GM12878 (cell line): Measurements from ENCODE around the gene PARP4. TPM values are rescaled to one million over a fixed set of nuclear protein-coding genes. Genes with fewer than 3 reads are reported as not detected.

Experiments used
- BACH1 ChIP-seq: fragments of 450-650 bp; IDR thresholded peaks from 2 replicates; pipeline ENCODE4 v1.6.1; 2017; ENCODE audit warnings: mild to moderate bottlenecking, borderline replicate concordance
- CBX3 ChIP-seq: fragments of 200-600 bp; sonication (generic); IDR thresholded peaks from 2 replicates; pipeline ENCODE4 v1.6.1; 2016; ENCODE audit warnings: low read depth, borderline replicate concordance
- CTCF ChIP-seq, 3 experiments: IDR thresholded peaks in 2 of 3; conservative IDR thresholded peaks in 1 of 3; 2 replicates each; pipeline ENCODE4 v1.5.1; 2011; ENCODE audit warnings: low read depth in 3 of 3, low read length in 3 of 3, mild to moderate bottlenecking in 3 of 3, control low read depth in 2 of 3, moderate library complexity in 2 of 3, inconsistent platforms in 1 of 3, mixed read lengths in 1 of 3; ENCODE audit not compliant: control insufficient read depth in 2 of 3, insufficient read depth in 1 of 3; ENCODE audit errors: extremely low read depth in 1 of 3
- EED ChIP-seq: sonication (generic); IDR thresholded peaks from 2 replicates; pipeline ENCODE4 v1.6.1; 2016; ENCODE audit warnings: antibody characterized with exemption, low read depth
- FOXK2 ChIP-seq: fragments of 450-650 bp; IDR thresholded peaks from 2 replicates; pipeline ENCODE4 v1.6.1; 2017; ENCODE audit warnings: mild to moderate bottlenecking, moderate library complexity
- GATAD2B ChIP-seq: fragments of 450-650 bp; conservative IDR thresholded peaks from 2 replicates; pipeline ENCODE4 v1.6.1; 2017; ENCODE audit warnings: low read depth, mild to moderate bottlenecking, moderate library complexity
- HDAC2 ChIP-seq: fragments of 200-600 bp; sonication (generic); IDR thresholded peaks from 2 replicates; pipeline ENCODE4 v1.6.1; 2017
- IKZF2 ChIP-seq, 2 experiments: fragments of 450-650 bp; IDR thresholded peaks; 2 replicates each; pipeline ENCODE4 v1.6.1; 2017; ENCODE audit warnings: mild to moderate bottlenecking in 2 of 2, moderate library complexity in 2 of 2
- MTA3 ChIP-seq: IDR thresholded peaks from 2 replicates; pipeline ENCODE4 v1.6.1; 2012; ENCODE audit warnings: low read length, inconsistent platforms, borderline replicate concordance
- MXI1 ChIP-seq: fragments of 150-350 bp; IDR thresholded peaks from 2 replicates; pipeline ENCODE4 v1.6.1; 2011; ENCODE audit warnings: low read depth, mild to moderate bottlenecking, inconsistent platforms, low read length, improper control_type of control experiment
- NKRF ChIP-seq: fragments of 450-650 bp; conservative IDR thresholded peaks from 2 replicates; pipeline ENCODE4 v1.6.1; 2017; ENCODE audit warnings: mild to moderate bottlenecking, moderate library complexity
- PML ChIP-seq: IDR thresholded peaks from 2 replicates; pipeline ENCODE4 v1.6.1; 2012; ENCODE audit warnings: low read length, inconsistent platforms
- POLR2A ChIP-seq: IDR thresholded peaks from 2 replicates; pipeline ENCODE4 v1.6.1; 2011; ENCODE audit warnings: low read depth, mild to moderate bottlenecking, low read length
- RELA ChIP-seq: fragments of 450-650 bp; IDR thresholded peaks from 2 replicates; pipeline ENCODE4 v1.8.0; 2014; ENCODE audit warnings: borderline replicate concordance; ENCODE audit not compliant: partially characterized antibody
- SIX5 ChIP-seq: IDR thresholded peaks from 2 replicates; pipeline ENCODE4 v1.6.1; 2011; ENCODE audit warnings: mild to moderate bottlenecking, low read depth, low read length, moderate library complexity; ENCODE audit not compliant: severe bottlenecking
- SMAD5 ChIP-seq: IDR thresholded peaks from 2 replicates; pipeline ENCODE4 v1.6.1; 2016; ENCODE audit warnings: antibody characterized with exemption, low read depth
- SP1 ChIP-seq: IDR thresholded peaks from one replicate; pipeline ENCODE4 v1.6.1; 2011; ENCODE audit warnings: low read depth, low read length
- TCF3 ChIP-seq: IDR thresholded peaks from 2 replicates; pipeline ENCODE4 v1.6.1; 2012; ENCODE audit warnings: low read depth, mild to moderate bottlenecking, low read length, borderline replicate concordance; ENCODE audit not compliant: insufficient read depth
- YBX1 ChIP-seq: fragments of 450-650 bp; IDR thresholded peaks from 2 replicates; pipeline ENCODE4 v1.6.1; 2016; ENCODE audit warnings: antibody characterized with exemption
- polyA plus RNA-seq, 11 experiments: library from polyadenylated mRNA; depleted of rRNA in 4 of 11; unstranded in 6 of 11; stranded (reverse) in 5 of 11; fragments of >200 nt; fragmentation: Nextera tagmentation in 4 of 11; fragmentation: Illumina TruSeq in 1 of 11; extraction: Ambion mirVana in 4 of 11; extraction: Trizol in 1 of 11; gene quantifications; 1 replicate in 1 of 11; 2 replicates in 10 of 11; pipeline versions ENCODE4 v1.2.1 to v1.2.3, GENCODE V29; 2011 to 2016; ENCODE audit warnings: inconsistent platforms in 2 of 11, missing spikeins in 2 of 11, low read depth in 1 of 11
- total RNA-seq, 4 experiments: library from RNA; depleted of rRNA in 3 of 4; stranded (reverse); fragments of >200 nt in 3 of 4; fragmentation: Illumina TruSeq in 1 of 4; extraction: Trizol in 1 of 4; gene quantifications; 2 replicates each; pipeline versions ENCODE4 v1.2.1 to v1.2.3, GENCODE V29; 2013 to 2021
- TF ChIP-seq, protein P1 (sequence below): fragments of 450-650 bp; formaldehyde crosslinking; IDR thresholded peaks from 2 replicates; pipeline ENCODE4 v1.4.0; 2020; ENCODE audit warnings: mild to moderate bottlenecking, moderate library complexity
- TF ChIP-seq, protein P2 (sequence below): fragments of 450-650 bp; formaldehyde crosslinking; IDR thresholded peaks from 2 replicates; pipeline ENCODE4 v1.4.0; 2022; ENCODE audit warnings: mild to moderate bottlenecking, moderate library complexity

The PARP4 gene
- total and polyA plus RNA-seq, 10 of the 15 experiments (the other 5 are each of a cell fraction or from before 2014, with no cell fraction given): 12.8 to 52.6 (median 46.1) TPM

DNA sequence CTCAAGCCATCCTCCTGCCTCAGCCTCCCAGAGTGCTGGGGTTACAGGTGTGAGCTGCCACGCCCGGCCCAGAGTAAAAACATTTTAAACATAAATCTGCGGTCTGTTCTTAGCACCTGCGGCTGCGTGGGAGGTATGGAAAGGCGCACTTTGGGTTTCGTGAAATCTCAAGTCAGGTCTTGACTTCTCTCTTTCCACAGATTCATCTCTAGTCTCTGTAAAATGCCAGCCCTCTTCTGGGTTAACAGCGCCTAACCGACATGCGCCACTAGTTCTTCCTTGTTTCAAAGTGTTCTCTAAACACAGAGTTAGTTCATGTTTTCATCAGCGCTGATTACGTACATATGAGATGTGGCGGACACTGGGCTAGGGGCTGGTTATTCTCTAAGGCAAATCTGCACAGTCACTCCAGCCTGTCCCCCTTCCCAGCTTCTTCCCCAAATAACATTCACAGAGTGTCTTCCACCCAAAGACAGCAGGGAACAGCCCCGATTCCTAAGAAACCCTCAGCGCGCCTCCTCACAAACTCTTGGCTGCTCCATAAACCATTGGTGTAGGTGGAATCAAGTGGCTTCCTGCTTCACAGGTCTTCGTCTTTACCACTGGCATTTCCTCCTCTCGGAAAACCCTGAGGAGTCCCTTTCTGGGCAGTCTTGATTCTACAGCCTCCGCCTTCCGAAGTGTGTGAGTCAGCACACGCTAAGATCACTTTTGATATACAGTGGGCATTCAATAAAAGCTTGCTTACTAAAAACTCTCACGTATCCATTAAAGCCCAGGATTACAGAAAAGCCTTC, 1.4 kb downstream of the PARP4 start (continued):
- peak; percentile 66 to 73 for TF ChIP-seq IKZF2 (IDR thresholded peaks at IDR 0.05)
- TF ChIP-seq FOXK2: no peak
- TF ChIP-seq HDAC2: no peak
- no peak for TF ChIP-seq PML
- no peak for TF ChIP-seq TCF3
- peak; percentile 33; the same call in 1 of the 2 replicates for TF ChIP-seq GATAD2B
- TF ChIP-seq SIX5: no peak
- no peak for TF ChIP-seq CBX3
- TF ChIP-seq, protein P1, sequence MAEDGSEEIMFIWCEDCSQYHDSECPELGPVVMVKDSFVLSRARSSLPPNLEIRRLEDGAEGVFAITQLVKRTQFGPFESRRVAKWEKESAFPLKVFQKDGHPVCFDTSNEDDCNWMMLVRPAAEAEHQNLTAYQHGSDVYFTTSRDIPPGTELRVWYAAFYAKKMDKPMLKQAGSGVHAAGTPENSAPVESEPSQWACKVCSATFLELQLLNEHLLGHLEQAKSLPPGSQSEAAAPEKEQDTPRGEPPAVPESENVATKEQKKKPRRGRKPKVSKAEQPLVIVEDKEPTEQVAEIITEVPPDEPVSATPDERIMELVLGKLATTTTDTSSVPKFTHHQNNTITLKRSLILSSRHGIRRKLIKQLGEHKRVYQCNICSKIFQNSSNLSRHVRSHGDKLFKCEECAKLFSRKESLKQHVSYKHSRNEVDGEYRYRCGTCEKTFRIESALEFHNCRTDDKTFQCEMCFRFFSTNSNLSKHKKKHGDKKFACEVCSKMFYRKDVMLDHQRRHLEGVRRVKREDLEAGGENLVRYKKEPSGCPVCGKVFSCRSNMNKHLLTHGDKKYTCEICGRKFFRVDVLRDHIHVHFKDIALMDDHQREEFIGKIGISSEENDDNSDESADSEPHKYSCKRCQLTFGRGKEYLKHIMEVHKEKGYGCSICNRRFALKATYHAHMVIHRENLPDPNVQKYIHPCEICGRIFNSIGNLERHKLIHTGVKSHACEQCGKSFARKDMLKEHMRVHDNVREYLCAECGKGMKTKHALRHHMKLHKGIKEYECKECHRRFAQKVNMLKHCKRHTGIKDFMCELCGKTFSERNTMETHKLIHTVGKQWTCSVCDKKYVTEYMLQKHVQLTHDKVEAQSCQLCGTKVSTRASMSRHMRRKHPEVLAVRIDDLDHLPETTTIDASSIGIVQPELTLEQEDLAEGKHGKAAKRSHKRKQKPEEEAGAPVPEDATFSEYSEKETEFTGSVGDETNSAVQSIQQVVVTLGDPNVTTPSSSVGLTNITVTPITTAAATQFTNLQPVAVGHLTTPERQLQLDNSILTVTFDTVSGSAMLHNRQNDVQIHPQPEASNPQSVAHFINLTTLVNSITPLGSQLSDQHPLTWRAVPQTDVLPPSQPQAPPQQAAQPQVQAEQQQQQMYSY (CRISPR knock-in tag): no peak
- peak; percentile 67 for TF ChIP-seq EED
- TF ChIP-seq RELA: no peak
- TF ChIP-seq, protein P2, sequence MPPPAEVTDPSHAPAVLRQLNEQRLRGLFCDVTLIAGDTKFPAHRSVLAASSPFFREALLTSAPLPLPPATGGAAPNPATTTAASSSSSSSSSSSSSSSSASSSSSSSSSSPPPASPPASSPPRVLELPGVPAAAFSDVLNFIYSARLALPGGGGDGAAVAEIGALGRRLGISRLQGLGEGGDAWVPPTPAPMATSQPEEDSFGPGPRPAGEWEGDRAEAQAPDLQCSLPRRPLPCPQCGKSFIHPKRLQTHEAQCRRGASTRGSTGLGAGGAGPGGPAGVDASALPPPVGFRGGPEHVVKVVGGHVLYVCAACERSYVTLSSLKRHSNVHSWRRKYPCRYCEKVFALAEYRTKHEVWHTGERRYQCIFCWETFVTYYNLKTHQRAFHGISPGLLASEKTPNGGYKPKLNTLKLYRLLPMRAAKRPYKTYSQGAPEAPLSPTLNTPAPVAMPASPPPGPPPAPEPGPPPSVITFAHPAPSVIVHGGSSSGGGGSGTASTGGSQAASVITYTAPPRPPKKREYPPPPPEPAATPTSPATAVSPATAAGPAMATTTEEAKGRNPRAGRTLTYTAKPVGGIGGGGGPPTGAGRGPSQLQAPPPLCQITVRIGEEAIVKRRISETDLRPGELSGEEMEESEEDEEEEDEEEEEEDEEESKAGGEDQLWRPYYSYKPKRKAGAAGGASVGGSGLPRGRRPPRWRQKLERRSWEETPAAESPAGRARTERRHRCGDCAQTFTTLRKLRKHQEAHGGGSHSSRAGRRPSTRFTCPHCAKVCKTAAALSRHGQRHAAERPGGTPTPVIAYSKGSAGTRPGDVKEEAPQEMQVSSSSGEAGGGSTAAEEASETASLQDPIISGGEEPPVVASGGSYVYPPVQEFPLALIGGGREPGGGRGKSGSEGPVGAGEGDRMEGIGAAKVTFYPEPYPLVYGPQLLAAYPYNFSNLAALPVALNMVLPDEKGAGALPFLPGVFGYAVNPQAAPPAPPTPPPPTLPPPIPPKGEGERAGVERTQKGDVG (CRISPR knock-in tag): no peak
- no peak for TF ChIP-seq BACH1
- no peak for TF ChIP-seq MTA3
- TF ChIP-seq NKRF: no peak
- TF ChIP-seq CTCF (IDR thresholded peaks at IDR 0.05 in 2 of 3, conservative IDR thresholded peaks at IDR 0.05 in 1 of 3; ENCODE audit: control insufficient read depth in 2 of 3, extremely low read depth in 1 of 3, insufficient read depth in 1 of 3, low read depth in 3 of 3, low read length in 3 of 3): no peak
- no peak for TF ChIP-seq SP1
- TF ChIP-seq POLR2A: 0 out of 2 replicates have a peak, but pooled peaks have one; percentile 14
- no peak for TF ChIP-seq MXI1
- no peak for TF ChIP-seq SMAD5
- TF ChIP-seq YBX1: no peak
